Hepatocyte (in vitro differentiated cells): ENCODE measurements around the gene LRRC23.
"Not testable (repeated sequence)": the region's sequence is repeated elsewhere in the genome, so short reads cannot be mapped to it uniquely, and the experiment has no call there.

ENCODE experiments used
- CTCF ChIP-seq: fragments of 200-600 bp; sonication (generic); IDR thresholded peaks from 2 replicates; pipeline ENCODE4 v1.5.1; 2016; ENCODE audit warnings: antibody characterized with exemption, mild to moderate bottlenecking; ENCODE audit not compliant: poor library complexity
- EZH2 ChIP-seq: fragments of 200-600 bp; sonication (generic); IDR thresholded peaks from 2 replicates; pipeline ENCODE4 v1.6.1; 2016; ENCODE audit warnings: antibody characterized with exemption, mild to moderate bottlenecking, borderline replicate concordance
- EZH2phosphoT487 ChIP-seq: fragments of 200-600 bp; sonication (generic); IDR thresholded peaks from one replicate; pipeline ENCODE4 v1.6.1; 2018; ENCODE audit warnings: antibody characterized with exemption, mild to moderate bottlenecking, low read depth, moderate library complexity; ENCODE audit not compliant: unreplicated experiment, severe bottlenecking

- TF ChIP-seq CTCF, EZH2, EZH2phosphoT487: not testable (repeated sequence)
Observed at GRCh38 chr12:6879824-6880223, 24.8 kb upstream of the LRRC23 start.
